K562 (cell line): ENCODE measurements around the gene ATAD3C. TPM values are rescaled to one million over a fixed set of nuclear protein-coding genes. Genes with fewer than 3 reads are reported as not detected.

Experiments used
- ARID2 ChIP-seq: fragments of 450-650 bp; IDR thresholded peaks from 2 replicates; pipeline ENCODE4 v1.6.1; 2017; ENCODE audit warnings: antibody characterized with exemption, mild to moderate bottlenecking
- EHMT2 ChIP-seq: fragments of 450-650 bp; IDR thresholded peaks from 2 replicates; pipeline ENCODE4 v1.6.1; 2018; ENCODE audit warnings: antibody characterized with exemption
- ELF2 ChIP-seq: fragments of 250-450 bp; sonication (Bioruptor Pico); IDR thresholded peaks from 2 replicates; pipeline ENCODE4 v1.5.0; 2021; ENCODE audit warnings: mild to moderate bottlenecking
- ELF4 ChIP-seq: fragments of 450-650 bp; formaldehyde crosslinking; IDR thresholded peaks from 2 replicates; pipeline ENCODE4 v1.4.0; 2022; ENCODE audit warnings: missing genetic modification characterization
- EWSR1 ChIP-seq: fragments of 450-650 bp; IDR thresholded peaks from 2 replicates; pipeline ENCODE4 v1.6.1; 2018; ENCODE audit warnings: borderline replicate concordance, mild to moderate bottlenecking, low read depth, moderate library complexity; ENCODE audit not compliant: partially characterized antibody
- NR2C1 ChIP-seq, 2 experiments: fragments of 450-650 bp; IDR thresholded peaks; 2 replicates each; pipeline ENCODE4 v1.6.1; 2017; ENCODE audit warnings: mild to moderate bottlenecking in 2 of 2, antibody characterized with exemption in 1 of 2, inconsistent platforms in 1 of 2, missing compliant biosample characterization in 1 of 2, missing genetic modification characterization in 1 of 2
- OTX1 ChIP-seq: fragments of 450-650 bp; formaldehyde crosslinking; IDR thresholded peaks from 2 replicates; pipeline ENCODE4 v1.4.0; 2022; ENCODE audit warnings: mild to moderate bottlenecking
- PKNOX1 ChIP-seq: fragments of 450-650 bp; IDR thresholded peaks from 2 replicates; pipeline ENCODE4 v1.6.1; 2016
- PRPF4 ChIP-seq: fragments of 200-400 bp; formaldehyde crosslinking; IDR thresholded peaks from one replicate; pipeline ENCODE4 v1.6.1; 2017; ENCODE audit warnings: low read length, low read depth, mild to moderate bottlenecking; ENCODE audit not compliant: insufficient read depth, poor library complexity, severe bottlenecking
- SMAD2 ChIP-seq: fragments of 150-350 bp; IDR thresholded peaks from 2 replicates; pipeline ENCODE4 v1.6.1; 2014; ENCODE audit warnings: low read depth, mild to moderate bottlenecking, low read length
- THRAP3 ChIP-seq: fragments of 450-650 bp; IDR thresholded peaks from 2 replicates; pipeline ENCODE4 v1.6.1; 2016; ENCODE audit warnings: mild to moderate bottlenecking, inconsistent platforms, borderline replicate concordance
- polyA plus RNA-seq, 8 experiments: library from polyadenylated mRNA; depleted of rRNA in 4 of 8; stranded (reverse) in 5 of 8; unstranded in 3 of 8; fragments of >200 nt; fragmentation: Nextera tagmentation in 2 of 8; fragmentation: Illumina TruSeq in 1 of 8; extraction: Ambion mirVana in 2 of 8; extraction: Trizol in 1 of 8; gene quantifications; 2 replicates each; pipeline versions ENCODE4 v1.2.1 to v1.2.3, GENCODE V29; 2011 to 2014; ENCODE audit warnings: inconsistent platforms in 1 of 8, missing spikeins in 1 of 8
- total RNA-seq, 7 experiments: library from RNA; depleted of rRNA in 6 of 7; stranded (reverse); fragments of >200 nt in 6 of 7; fragmentation: Illumina TruSeq in 2 of 7; extraction: Trizol in 2 of 7; gene quantifications; 2 replicates each; pipeline versions ENCODE4 v1.2.1 to v1.2.3, GENCODE V29; 2011 to 2021; ENCODE audit warnings: low replicate concordance in 1 of 7
- TF ChIP-seq, protein P1 (sequence below): fragments of 450-650 bp; IDR thresholded peaks from 2 replicates; pipeline ENCODE4 v1.6.1; 2016; ENCODE audit warnings: borderline replicate concordance
- TF ChIP-seq, protein P2 (sequence below): fragments of 450-650 bp; formaldehyde crosslinking; IDR thresholded peaks from 2 replicates; pipeline ENCODE4 v1.4.0; 2022; ENCODE audit warnings: missing genetic modification characterization
- TF ChIP-seq, protein P3 (sequence below): fragments of 450-650 bp; IDR thresholded peaks from 2 replicates; pipeline ENCODE4 v1.6.1; 2016; ENCODE audit warnings: missing biosample characterization, missing genetic modification characterization

ATAD3C gene
- total and polyA plus RNA-seq, 9 of the 15 experiments (the other 6 are each of a cell fraction or from before 2014, with no cell fraction given), result 0.03 to 0.18 TPM; not detected in 7

- no peak for TF ChIP-seq ELF2
- TF ChIP-seq, protein P1, sequence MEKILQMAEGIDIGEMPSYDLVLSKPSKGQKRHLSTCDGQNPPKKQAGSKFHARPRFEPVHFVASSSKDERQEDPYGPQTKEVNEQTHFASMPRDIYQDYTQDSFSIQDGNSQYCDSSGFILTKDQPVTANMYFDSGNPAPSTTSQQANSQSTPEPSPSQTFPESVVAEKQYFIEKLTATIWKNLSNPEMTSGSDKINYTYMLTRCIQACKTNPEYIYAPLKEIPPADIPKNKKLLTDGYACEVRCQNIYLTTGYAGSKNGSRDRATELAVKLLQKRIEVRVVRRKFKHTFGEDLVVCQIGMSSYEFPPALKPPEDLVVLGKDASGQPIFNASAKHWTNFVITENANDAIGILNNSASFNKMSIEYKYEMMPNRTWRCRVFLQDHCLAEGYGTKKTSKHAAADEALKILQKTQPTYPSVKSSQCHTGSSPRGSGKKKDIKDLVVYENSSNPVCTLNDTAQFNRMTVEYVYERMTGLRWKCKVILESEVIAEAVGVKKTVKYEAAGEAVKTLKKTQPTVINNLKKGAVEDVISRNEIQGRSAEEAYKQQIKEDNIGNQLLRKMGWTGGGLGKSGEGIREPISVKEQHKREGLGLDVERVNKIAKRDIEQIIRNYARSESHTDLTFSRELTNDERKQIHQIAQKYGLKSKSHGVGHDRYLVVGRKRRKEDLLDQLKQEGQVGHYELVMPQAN, result 0 out of 2 replicates have a peak, but pooled peaks have one; percentile 34
- TF ChIP-seq NR2C1 (IDR thresholded peaks at IDR 0.05), result peak; percentile 30; the same call in 1 of the 2 replicates
- no peak for TF ChIP-seq NR2C1 (tag; IDR thresholded peaks at IDR 0.05)
- TF ChIP-seq ELF4, result peak; percentile 50; the same call in 1 of the 2 replicates
- TF ChIP-seq, protein P2, sequence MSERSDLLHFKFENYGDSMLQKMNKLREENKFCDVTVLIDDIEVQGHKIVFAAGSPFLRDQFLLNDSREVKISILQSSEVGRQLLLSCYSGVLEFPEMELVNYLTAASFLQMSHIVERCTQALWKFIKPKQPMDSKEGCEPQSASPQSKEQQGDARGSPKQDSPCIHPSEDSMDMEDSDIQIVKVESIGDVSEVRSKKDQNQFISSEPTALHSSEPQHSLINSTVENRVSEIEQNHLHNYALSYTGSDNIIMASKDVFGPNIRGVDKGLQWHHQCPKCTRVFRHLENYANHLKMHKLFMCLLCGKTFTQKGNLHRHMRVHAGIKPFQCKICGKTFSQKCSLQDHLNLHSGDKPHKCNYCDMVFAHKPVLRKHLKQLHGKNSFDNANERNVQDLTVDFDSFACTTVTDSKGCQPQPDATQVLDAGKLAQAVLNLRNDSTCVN (CRISPR knock-in tag), result peak; percentile 84
- peak; percentile 88 for TF ChIP-seq THRAP3
- 0 out of 2 replicates have a peak, but pooled peaks have one; percentile 8 for TF ChIP-seq ARID2
- 0 out of 2 replicates have a peak, but pooled peaks have one; percentile 59 for TF ChIP-seq OTX1 (CRISPR knock-in tag)
- TF ChIP-seq EWSR1, result no peak
- TF ChIP-seq, protein P3, sequence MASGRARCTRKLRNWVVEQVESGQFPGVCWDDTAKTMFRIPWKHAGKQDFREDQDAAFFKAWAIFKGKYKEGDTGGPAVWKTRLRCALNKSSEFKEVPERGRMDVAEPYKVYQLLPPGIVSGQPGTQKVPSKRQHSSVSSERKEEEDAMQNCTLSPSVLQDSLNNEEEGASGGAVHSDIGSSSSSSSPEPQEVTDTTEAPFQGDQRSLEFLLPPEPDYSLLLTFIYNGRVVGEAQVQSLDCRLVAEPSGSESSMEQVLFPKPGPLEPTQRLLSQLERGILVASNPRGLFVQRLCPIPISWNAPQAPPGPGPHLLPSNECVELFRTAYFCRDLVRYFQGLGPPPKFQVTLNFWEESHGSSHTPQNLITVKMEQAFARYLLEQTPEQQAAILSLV (tag), result no peak
- no peak for TF ChIP-seq PRPF4
- TF ChIP-seq PKNOX1, result peak; percentile 38; the same call in 1 of the 2 replicates
- 0 out of 2 replicates have a peak, but pooled peaks have one; percentile 18 for TF ChIP-seq EHMT2
- no peak for TF ChIP-seq SMAD2
Measured at GRCh38 chr1:1449099-1449739, at the start of gene ATAD3C (continued).
